Liver (tissue), 9 donors: ENCODE data around the gene KRT8. TPM values are rescaled to one million over a fixed set of nuclear protein-coding genes. Genes with fewer than 3 reads are reported as not detected.
A peak's percentile ranks its signal among the peaks of the same experiment; 100 is the strongest.
"Not testable (repeated sequence)": the region's sequence is repeated elsewhere in the genome, so short reads cannot be mapped to it uniquely, and the experiment has no call there.

ENCODE experiments used
- DNase-seq: peaks from one replicate; pipeline ENCODE4 v3.0.0-alpha.2; 2017; ENCODE audit warnings: low spot score
- H3K27ac ChIP-seq, 2 donors: one replicate each; pipeline ENCODE4 v1.7.0; 2013; ENCODE audit warnings: inconsistent platforms in 2 of 2, low read length in 2 of 2, control low read depth in 1 of 2, low read depth in 1 of 2, mild to moderate bottlenecking in 1 of 2
- H3K27me3 ChIP-seq, 4 donors: one replicate each; pipeline versions ENCODE4 v1.6.1 to v1.7.0; 2013; ENCODE audit warnings: low read length in 3 of 4, inconsistent platforms in 1 of 4, mild to moderate bottlenecking in 1 of 4, moderate library complexity in 1 of 4; ENCODE audit not compliant: control insufficient read depth in 4 of 4, insufficient read depth in 4 of 4
- H3K36me3 ChIP-seq, 4 donors: one replicate each; pipeline versions ENCODE4 v1.6.1 to v1.7.0; 2013; ENCODE audit warnings: low read length in 3 of 4, mild to moderate bottlenecking in 3 of 4, low read depth in 1 of 4, moderate library complexity in 1 of 4; ENCODE audit not compliant: control insufficient read depth in 4 of 4, insufficient read depth in 3 of 4
- H3K4me1 ChIP-seq, 4 donors: one replicate each; pipeline versions ENCODE4 v1.6.1 to v1.7.0; 2013; ENCODE audit warnings: low read length in 3 of 4, mild to moderate bottlenecking in 3 of 4, moderate library complexity in 1 of 4; ENCODE audit not compliant: control insufficient read depth in 4 of 4, insufficient read depth in 4 of 4
- H3K4me3 ChIP-seq, 3 donors: one replicate each; pipeline versions ENCODE4 v1.6.1 to v1.7.0; 2013; ENCODE audit warnings: low read length in 3 of 3, control low read depth in 1 of 3, low read depth in 1 of 3, mild to moderate bottlenecking in 1 of 3
- H3K9ac ChIP-seq, 2 donors: one replicate each; pipeline ENCODE4 v1.7.0; 2013; ENCODE audit warnings: low read length in 2 of 2, mild to moderate bottlenecking in 2 of 2, moderate library complexity in 2 of 2, control low read depth in 1 of 2, low read depth in 1 of 2
- H3K9me3 ChIP-seq, 4 donors: one replicate each; pipeline versions ENCODE4 v1.6.1 to v1.7.0; 2013; ENCODE audit warnings: low read length in 3 of 4; ENCODE audit not compliant: control insufficient read depth in 4 of 4
- ATF3 ChIP-seq: IDR thresholded peaks from 2 replicates; pipeline ENCODE4 v1.6.1; 2016; ENCODE audit warnings: antibody characterized with exemption
- CTCF ChIP-seq: fragments of 150-350 bp; IDR thresholded peaks from 2 replicates; pipeline ENCODE4 v1.5.1; 2017; ENCODE audit warnings: improper control_type of control experiment, low read depth, low read length; ENCODE audit not compliant: missing input control
- FOXA1 ChIP-seq: IDR thresholded peaks from 2 replicates; pipeline ENCODE4 v1.6.1; 2016; ENCODE audit warnings: antibody characterized with exemption
- FOXA2 ChIP-seq: IDR thresholded peaks from 2 replicates; pipeline ENCODE4 v1.6.1; 2016; ENCODE audit warnings: antibody characterized with exemption
- GABPA ChIP-seq, 2 donors: IDR thresholded peaks in 1 of 2; conservative IDR thresholded peaks in 1 of 2; 2 replicates each; pipeline ENCODE4 v1.6.1; 2016; ENCODE audit warnings: antibody characterized with exemption in 2 of 2, mild to moderate bottlenecking in 1 of 2, moderate library complexity in 1 of 2
- HNF4A ChIP-seq, 2 donors: conservative IDR thresholded peaks; 2 replicates each; pipeline ENCODE4 v1.6.1; 2016; ENCODE audit warnings: antibody characterized with exemption in 2 of 2, mild to moderate bottlenecking in 2 of 2
- JUND ChIP-seq, 2 donors: IDR thresholded peaks; 2 replicates each; pipeline ENCODE4 v1.6.1; 2016; ENCODE audit warnings: antibody characterized with exemption in 2 of 2
- MAX ChIP-seq: IDR thresholded peaks from 2 replicates; pipeline ENCODE4 v1.6.1; 2016; ENCODE audit warnings: antibody characterized with exemption
- RAD21 ChIP-seq, 2 donors: IDR thresholded peaks; 2 replicates each; pipeline ENCODE4 v1.6.1; 2016; ENCODE audit warnings: antibody characterized with exemption in 2 of 2, mild to moderate bottlenecking in 2 of 2
- REST ChIP-seq: IDR thresholded peaks from 2 replicates; pipeline ENCODE4 v1.6.1; 2016; ENCODE audit warnings: antibody characterized with exemption, mild to moderate bottlenecking
- RXRA ChIP-seq, 2 donors: IDR thresholded peaks; 2 replicates each; pipeline ENCODE4 v1.6.1; 2017 to 2018; ENCODE audit warnings: antibody characterized with exemption in 2 of 2, mild to moderate bottlenecking in 1 of 2
- SP1 ChIP-seq: IDR thresholded peaks from 2 replicates; pipeline ENCODE4 v1.6.1; 2018; ENCODE audit warnings: antibody characterized with exemption, mild to moderate bottlenecking
- TAF1 ChIP-seq: conservative IDR thresholded peaks from 2 replicates; pipeline ENCODE4 v1.6.1; 2016; ENCODE audit warnings: antibody characterized with exemption, mild to moderate bottlenecking
- YY1 ChIP-seq: IDR thresholded peaks from 2 replicates; pipeline ENCODE4 v1.6.1; 2016; ENCODE audit warnings: antibody characterized with exemption, mild to moderate bottlenecking
- WGBS: extraction: QIAGEN DNeasy Blood & Tissue Kit; methylation state at CpG from one replicate; pipeline ENCODE4 v1.1.7; 2013; 5-methylcytosine and 5-hydroxymethylcytosine counted together
- polyA plus RNA-seq, 2 donors: library from polyadenylated mRNA; stranded (reverse) in 1 of 2; unstranded in 1 of 2; fragments of 200-250 nt in 1 of 2; fragments of >200 nt in 1 of 2; fragmentation: Nextera tagmentation in 1 of 2; extraction: Ambion mirVana in 1 of 2; gene quantifications; one replicate each; pipeline versions ENCODE4 v1.2.1 to v1.2.3, GENCODE V29; 2013 to 2015
- total RNA-seq, 2 donors: library from RNA; depleted of rRNA; stranded (reverse); fragments of >200 nt; gene quantifications; one replicate each; pipeline ENCODE4 v1.2.3, GENCODE V29; 2014
- donor health status: healthy.
- donor health status: healthy.
- donor health status: healthy.
- donor health status: healthy.
- donor health status: healthy.

KRT8 gene
- total RNA-seq, result 100 to 1,000 TPM; 128 to 171 TPM
- polyA plus RNA-seq, result 100 to 1,000 TPM; 225 to 383 TPM

- WGBS, result 33% methylated on average over 33 of the region's 33 CpGs
- not testable (repeated sequence) for H3K9me3 ChIP-seq, H3K27me3 ChIP-seq
- H3K4me3 ChIP-seq, result peak within 1 kb of the TSS; percentile 69 to 95 (median 74)
- TF ChIP-seq HNF4A (conservative IDR thresholded peaks at IDR 0.05), result peak; percentile 32 to 43
- TF ChIP-seq FOXA1, result peak; percentile 47
- peak; percentile 69 for TF ChIP-seq SP1
- peak; percentile 35 to 47 for TF ChIP-seq RXRA (IDR thresholded peaks at IDR 0.05)
- peak; percentile 74 for TF ChIP-seq YY1
- TF ChIP-seq RAD21 (IDR thresholded peaks at IDR 0.05), result peak; percentile 79
- peak in 1 of 2 donors; percentile 64 for TF ChIP-seq JUND (IDR thresholded peaks at IDR 0.05)
- TF ChIP-seq MAX, result peak; percentile 37
- TF ChIP-seq REST, result peak; percentile 89
- peak; percentile 98 for TF ChIP-seq TAF1
- TF ChIP-seq CTCF, result peak; percentile 52
- peaks cover 8 to 24% (median 21%) of the 10 kb centered on the region in 4 donors for H3K36me3 ChIP-seq
- DNase-seq, result peak; percentile 76
- peaks cover 0 to 39% (median 11%) of the 10 kb centered on the region in 4 donors for H3K4me1 ChIP-seq
- peak within 1 kb of the TSS; percentile 66 to 98 for H3K9ac ChIP-seq
- H3K27ac ChIP-seq, result peak within 1 kb of the TSS; percentile 93 to 95
Observed at GRCh38 chr12:52904509-52905300, at the start of gene KRT8. Gene KRT8, minus strand, starts transcription at chr12:52905076. Its CDS starts 95 bp downstream, at chr12:52904981.

GRCh38 chr12:52953181-52953841 lies 48.4 kb upstream of the KRT8 start:
- TF ChIP-seq SP1, result no peak
- no peak for TF ChIP-seq RAD21 (IDR thresholded peaks at IDR 0.05)
- no peak for TF ChIP-seq ATF3
- TF ChIP-seq HNF4A (conservative IDR thresholded peaks at IDR 0.05), result no peak
- no peak for TF ChIP-seq FOXA2
- TF ChIP-seq CTCF, result no peak
- TF ChIP-seq JUND (IDR thresholded peaks at IDR 0.05), result no peak
- no peak for TF ChIP-seq FOXA1
- TF ChIP-seq GABPA (IDR thresholded peaks at IDR 0.05 in 1 of 2, conservative IDR thresholded peaks at IDR 0.05 in 1 of 2), result no peak
- Histone ChIP-seq H3K4me1 (peaks cover 1 to 23% (median 19%) of the 10 kb centered on the region in 4 donors), H3K36me3 (peaks cover 7 to 27% (median 21%) of the 10 kb centered on the region in 4 donors), H3K27me3 (no peaks in the 10 kb centered on the region), H3K27ac (peak overlapping the region in 1 of 2 donors; percentile 18), H3K9me3 (no peaks in the 10 kb centered on the region), H3K4me3 (no peak overlapping the region), H3K9ac (no peak overlapping the region)
- DNase-seq, result no peak
- 85% methylated on average over 7 of the region's 7 CpGs for WGBS
